Skeletal muscle cell (primary cell): ENCODE data around the gene APELA.
A peak's percentile ranks its signal among the peaks of the same experiment; 100 is the strongest.
"Not testable (repeated sequence)": the region's sequence is repeated elsewhere in the genome, so short reads cannot be mapped to it uniquely, and the experiment has no call there.

Experiments
- DNase-seq: peaks from one replicate; pipeline ENCODE4 v3.0.0-alpha.2; 2010; ENCODE audit warnings: low read depth
- H3K4me3 ChIP-seq: 2 replicates; pipeline ENCODE4 v1.5.1; 2011; ENCODE audit warnings: low read depth, mild to moderate bottlenecking, control low read depth, low read length, moderate library complexity

APELA gene

GRCh38 chr4:164913506-164913905 lies 36.5 kb downstream of the APELA start:
- not testable (repeated sequence) for H3K4me3 ChIP-seq, DNase-seq

- DNase-seq: no peak
- no peak overlapping the region for H3K4me3 ChIP-seq
Observed at GRCh38 chr4:164918956-164919355, 42.0 kb downstream of the APELA start.

GRCh38 chr4:164924670-164925238 lies 47.8 kb downstream of the APELA start:
- no peak overlapping the region for H3K4me3 ChIP-seq
- no peak for DNase-seq

GRCh38 chr4:164926301-164926700 lies 49.3 kb downstream of the APELA start:
- no peak overlapping the region for H3K4me3 ChIP-seq
- no peak for DNase-seq

- not testable (repeated sequence) for DNase-seq, H3K4me3 ChIP-seq
Observed at GRCh38 chr4:164927101-164927500, 50.1 kb downstream of the APELA start.

- DNase-seq: no peak
- H3K4me3 ChIP-seq: no peak overlapping the region
Observed at GRCh38 chr4:164930647-164931046, 53.7 kb downstream of the APELA start.

GRCh38 chr4:164931551-164932324 lies 54.8 kb downstream of the APELA start:
- DNase-seq: no peak
- no peak overlapping the region for H3K4me3 ChIP-seq

GRCh38 chr4:164933244-164933643 lies 56.3 kb downstream of the APELA start:
- H3K4me3 ChIP-seq: no peak overlapping the region
- DNase-seq: no peak

GRCh38 chr4:164935363-164935762 lies 58.4 kb downstream of the APELA start:
- DNase-seq: no peak
- H3K4me3 ChIP-seq: no peak overlapping the region

GRCh38 chr4:164935865-164936606 lies 59.1 kb downstream of the APELA start:
- DNase-seq, H3K4me3 ChIP-seq: not testable (repeated sequence)

- H3K4me3 ChIP-seq: no peak overlapping the region
- DNase-seq: peak; percentile 20
Observed at GRCh38 chr4:164937576-164938270, 60.7 kb downstream of the APELA start.

GRCh38 chr4:164943192-164943591 lies 66.2 kb downstream of the APELA start:
- H3K4me3 ChIP-seq: no peak overlapping the region
- DNase-seq: no peak

GRCh38 chr4:164945146-164945545 lies 68.2 kb downstream of the APELA start:
- no peak overlapping the region for H3K4me3 ChIP-seq
- DNase-seq: no peak

GRCh38 chr4:164946810-164947209 lies 69.8 kb downstream of the APELA start:
- DNase-seq: no peak
- H3K4me3 ChIP-seq: no peak overlapping the region
